Measurements from ENCODE around the gene UTY.

The UTY gene

DNA sequence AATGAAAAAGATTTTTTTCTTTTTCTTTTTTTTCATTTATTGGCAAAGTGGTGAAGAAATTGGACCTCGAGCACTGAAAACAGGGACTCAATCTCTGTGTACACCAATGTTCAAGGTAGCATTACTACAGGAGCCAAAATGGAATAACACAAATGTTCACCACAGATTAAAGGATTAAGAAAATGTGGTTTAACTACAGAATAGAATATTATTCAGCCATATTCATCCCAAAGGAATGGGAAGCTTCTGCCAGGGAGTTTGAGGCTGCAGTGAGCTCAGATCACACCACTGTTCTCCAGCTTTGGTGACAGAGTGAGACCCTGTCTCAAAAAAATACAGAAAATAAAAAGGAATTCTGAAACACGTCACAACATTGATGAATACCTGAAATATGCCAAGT is 81.0 kb downstream of the UTY start:
- no peak for DNase-seq

DNA sequence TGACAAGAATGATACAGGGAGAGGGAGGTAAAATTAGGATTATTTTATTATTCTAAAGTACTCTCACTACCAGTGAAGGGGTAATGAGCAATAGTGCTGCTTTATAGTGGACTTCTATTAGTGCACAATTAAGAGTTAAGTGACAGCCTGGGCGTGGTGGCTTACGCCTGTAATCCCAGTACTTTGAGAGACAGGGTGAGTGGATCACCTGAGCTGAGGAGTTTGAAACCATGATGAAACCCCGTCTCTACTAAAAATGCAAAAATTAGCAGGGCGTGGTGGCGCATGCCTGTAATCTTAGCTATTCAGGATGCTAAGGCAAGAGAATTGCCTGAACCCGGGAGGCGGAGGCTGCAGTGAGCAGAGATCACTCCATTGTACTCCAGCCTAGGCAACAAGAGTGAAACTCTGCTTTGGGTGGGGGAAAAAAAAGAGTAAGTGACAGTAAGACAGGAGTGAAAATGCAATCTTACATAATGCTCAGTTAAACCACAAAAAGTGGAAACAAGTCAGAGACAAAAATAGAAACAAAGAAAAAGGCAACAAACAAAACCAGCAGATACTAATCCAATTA is 98.6 kb downstream of the UTY start:
- DNase-seq, result no peak

DNA sequence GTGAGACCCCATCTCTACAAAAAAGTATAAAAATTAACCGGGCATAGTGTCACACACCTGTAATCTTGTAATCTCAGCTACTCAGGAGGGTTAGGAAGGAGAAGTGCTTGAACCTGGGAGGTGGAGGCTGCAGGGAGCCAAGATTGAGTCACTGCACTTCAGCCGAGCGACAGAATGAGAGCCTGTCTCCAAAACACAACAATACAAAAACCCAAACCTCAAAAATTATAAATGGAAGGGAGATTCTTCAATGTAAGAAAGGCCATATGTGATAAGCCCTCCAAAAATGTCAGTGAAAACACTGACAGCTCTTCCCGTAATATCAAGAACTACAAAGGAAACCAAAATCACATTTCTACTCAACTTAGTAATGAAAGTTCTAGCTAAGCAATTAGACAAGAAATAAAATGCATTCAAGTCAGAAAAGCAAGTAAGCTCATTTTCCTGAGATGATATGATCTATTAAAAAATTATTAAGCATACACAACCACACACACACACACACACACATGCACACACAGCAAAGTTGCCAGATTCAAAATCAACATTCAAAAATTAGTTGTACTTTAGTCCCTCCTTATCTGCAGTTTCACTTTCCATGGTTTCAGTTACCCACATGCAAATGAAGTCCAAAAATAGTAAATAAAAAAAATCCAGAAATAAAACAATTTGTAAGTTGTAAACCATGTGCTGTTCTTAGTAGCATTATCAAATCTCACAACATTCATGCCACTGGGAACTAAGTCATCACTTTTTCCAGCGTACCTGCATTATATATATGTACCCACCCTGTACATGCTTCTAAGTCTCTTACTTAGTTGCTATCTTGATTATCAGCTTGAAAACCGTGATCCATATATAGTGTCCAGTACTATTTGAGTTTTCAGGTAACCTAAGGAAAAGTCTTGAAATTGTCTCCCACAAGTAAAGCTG is 108.7 kb downstream of the UTY start:
- no peak for DNase-seq

DNA sequence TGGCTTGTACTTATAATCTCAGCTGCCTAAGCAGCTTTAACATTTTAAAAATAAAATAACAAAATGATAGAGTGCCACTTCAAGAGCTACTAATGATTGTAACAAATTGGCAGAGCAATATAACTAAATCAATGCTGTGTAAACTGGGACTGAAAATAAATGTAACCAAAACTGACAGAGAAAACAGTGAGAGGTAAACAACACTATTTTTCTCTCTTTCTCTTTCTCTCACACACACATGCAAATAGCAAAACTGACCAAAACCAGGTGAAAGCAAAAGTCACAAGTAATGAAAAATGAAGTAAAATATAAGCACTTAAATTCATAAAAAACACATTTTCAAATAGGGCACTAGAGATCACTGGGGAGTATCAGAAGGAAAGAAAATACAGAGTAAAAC is 109.6 kb downstream of the UTY start:
- DNase-seq, result no peak

DNA sequence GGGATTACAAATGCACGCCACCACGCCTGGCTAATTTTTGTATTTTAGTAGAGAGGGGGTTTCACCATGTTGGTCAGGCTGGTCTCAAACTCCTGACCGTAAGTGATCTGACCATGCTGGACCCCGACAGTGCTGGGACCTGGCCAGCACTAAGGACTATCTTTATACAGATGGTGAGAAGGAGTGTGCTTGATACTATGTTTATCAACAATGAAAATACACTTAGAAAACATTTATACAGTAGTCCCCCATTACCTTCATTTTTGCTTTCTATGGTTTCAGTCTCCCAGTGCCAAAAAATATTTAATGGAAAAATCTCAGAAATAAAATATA is 111.4 kb downstream of the UTY start:
- no peak for DNase-seq

DNA sequence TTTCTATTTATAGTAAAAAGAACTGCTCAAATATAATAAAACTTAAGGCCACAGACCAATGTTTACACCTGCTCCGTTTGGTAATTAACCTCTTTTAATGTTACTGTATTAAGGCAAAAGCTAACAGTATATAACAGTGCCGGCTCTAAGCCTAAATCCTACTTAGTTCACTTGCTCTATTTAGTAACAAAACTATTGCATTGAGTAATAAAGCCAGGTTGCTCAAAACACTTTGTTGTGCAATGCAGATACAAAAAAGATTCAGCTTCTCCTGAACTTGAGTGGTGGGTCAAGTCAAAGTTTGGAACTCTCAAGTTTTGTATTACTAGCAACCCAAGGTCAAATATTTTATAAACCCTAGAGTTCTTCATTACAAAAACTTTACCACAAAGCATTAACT is 116.2 kb downstream of the UTY start:
- DNase-seq, result no peak

DNA sequence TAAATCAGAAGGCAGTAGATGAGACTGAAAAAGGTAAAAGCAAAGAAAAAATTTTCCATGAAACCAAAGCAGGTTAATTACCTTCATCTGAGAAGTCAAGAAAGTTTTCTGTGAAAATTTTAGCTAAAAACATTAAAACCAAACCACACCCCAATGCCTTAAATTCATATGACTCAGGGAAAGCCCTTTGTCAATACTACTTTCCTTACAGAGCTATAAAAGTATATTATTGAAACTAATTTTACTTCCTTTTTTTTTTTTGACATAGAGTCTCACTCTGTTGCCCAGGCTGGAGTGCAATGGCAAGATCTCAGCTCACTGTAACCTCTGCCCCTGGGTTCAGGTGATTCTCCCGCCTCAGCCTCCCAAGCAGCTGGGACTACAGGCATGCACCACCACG is 117.2 kb downstream of the UTY start:
- DNase-seq, result no peak

GRCh38 chrY:13361656-13362636 is 117.9 kb downstream of the UTY start:
- DNase-seq, result no peak

GRCh38 chrY:13351443-13351842 is 128.4 kb downstream of the UTY start:
- DNase-seq, result no peak

- no peak for DNase-seq
Measured at GRCh38 chrY:13347106-13347505, 132.7 kb downstream of the UTY start.

GRCh38 chrY:13345549-13345948 is 134.3 kb downstream of the UTY start:
- no peak for DNase-seq

DNA sequence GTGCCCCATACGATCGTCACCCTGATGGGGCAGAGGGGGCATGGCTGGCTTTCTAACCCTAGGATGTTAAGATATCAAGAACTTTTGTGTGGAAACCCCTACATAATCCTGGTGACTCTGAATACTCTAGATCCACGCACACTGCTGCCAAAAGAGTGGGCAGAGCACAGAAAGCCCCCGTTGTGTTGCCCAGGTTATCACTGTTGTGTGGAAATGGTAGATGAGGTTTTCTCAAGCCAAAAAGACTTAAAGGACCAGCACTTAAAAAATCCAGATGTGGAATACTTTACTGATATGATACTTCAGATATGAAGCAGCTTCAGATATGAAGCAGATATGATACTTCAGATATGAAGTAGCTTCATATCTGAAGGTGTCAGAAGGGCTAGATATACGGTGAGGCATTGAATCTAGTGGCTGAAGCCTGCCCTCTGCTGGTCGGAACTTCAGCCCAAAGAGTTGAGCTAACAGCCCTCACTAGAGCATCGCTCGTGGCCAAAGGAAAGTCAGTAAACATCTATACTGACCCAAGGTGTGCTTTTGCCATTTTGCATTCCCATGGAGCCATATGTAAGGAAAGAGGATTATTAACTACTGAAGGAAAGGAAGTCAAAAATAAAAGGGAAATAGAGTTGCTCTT is 136.4 kb downstream of the UTY start:
- peak; percentile 56 for DNase-seq

- no peak for DNase-seq
Measured at GRCh38 chrY:13339939-13340338, 139.9 kb downstream of the UTY start.

DNA sequence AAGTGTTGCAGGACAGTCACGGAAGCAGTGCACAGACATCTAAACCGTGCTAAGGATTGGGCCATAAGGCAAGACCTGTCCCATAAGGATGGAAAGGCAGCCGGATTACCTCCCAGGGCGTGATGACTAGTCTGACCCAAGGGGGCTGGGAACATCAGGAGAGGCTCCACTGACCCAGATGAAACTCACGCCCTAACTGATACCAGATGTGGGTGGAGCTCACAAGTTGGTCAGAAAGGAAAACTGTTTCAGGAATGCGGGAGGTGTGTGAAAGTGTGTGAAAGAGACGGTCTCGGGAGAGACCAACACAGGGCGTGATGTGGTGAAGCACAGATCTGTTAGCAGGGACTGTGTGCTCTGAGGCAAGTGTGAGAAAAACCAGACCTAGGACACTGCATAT is 140.5 kb downstream of the UTY start:
- no peak for DNase-seq

- DNase-seq, result no peak
Measured at GRCh38 chrY:13338711-13339110, 141.1 kb downstream of the UTY start.

DNA sequence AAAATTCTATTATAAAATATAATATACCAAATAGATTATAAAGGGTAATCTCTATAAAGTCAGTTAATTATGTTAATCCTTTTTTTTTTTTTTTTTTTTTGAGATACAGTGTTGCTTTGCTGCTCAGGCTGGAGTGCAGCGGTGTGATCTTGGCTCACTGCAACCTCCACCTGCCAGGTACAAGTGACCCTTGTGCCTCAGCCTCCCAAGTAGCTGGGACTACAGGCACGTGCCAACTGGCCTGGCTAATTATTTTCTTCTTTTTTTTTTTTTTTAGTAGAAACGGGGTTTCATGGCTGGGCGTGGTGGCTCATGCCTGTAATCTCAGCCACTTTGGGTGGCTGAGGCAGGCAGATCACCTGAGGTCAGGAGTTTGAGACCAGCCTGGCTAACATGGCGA is 141.9 kb downstream of the UTY start:
- DNase-seq, result no peak

GRCh38 chrY:13333791-13334190 is 146.0 kb downstream of the UTY start:
- DNase-seq, result no peak

- DNase-seq, result no peak
Measured at GRCh38 chrY:13330651-13331050, 149.2 kb downstream of the UTY start.

- no peak for DNase-seq
Measured at GRCh38 chrY:13312966-13313365, 166.9 kb downstream of the UTY start.

DNA sequence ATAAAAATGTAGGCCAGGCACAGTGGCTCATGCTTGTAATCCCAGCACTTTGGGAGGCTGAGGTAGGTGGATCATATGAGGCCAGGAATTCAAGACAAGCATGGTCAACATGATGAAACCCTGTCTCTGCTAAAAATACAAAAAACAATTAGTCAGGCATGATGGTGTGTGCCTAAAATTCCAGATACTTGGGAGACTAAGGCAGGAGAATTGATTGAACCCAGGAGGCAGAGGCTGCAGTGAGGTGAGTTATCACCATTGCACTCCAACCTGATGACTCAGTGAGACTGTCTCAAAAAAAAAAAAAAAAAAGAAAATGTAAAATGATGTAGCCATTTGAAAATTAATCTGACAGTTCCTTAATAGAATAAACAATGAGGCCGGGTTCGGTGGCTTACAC is 171.9 kb downstream of the UTY start:
- DNase-seq, result no peak

DNA sequence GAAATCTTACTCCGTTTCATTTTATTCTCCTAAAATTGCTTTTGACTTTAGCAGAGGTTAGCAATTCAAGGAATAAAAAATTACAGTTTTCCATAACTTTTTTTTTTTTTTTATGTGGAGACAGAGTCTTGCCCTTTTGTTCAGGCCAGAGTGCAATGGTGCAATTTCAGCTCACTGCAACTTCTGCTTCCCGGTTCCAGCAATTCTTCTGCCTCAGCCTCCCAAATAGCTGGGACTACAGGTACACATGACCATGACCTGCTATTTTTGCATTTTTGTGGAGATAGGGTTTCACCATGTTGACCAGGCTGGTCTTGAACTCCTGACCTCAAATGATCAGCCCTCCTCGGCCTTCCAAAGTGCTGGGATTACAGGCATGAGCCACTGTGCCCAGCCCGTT is 179.0 kb downstream of the UTY start:
- DNase-seq, result no peak

DNA sequence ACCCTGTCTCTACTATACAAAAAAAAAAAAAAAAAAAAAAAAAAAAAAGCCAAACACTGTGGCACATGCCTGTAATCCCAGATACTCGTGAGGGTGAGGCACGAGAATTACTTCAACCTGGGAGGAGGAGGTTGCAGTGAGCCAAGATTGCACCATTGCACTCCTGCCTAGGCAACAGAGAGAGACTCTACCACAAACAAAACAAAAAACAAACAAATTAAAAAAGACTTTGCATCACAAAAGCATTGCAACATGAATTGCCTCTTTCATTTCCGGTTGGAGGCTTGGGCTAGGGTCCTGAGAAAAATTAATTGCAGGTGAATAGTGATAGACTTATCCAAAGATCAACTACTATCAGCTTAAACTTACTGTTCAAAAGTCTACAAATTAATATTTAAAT is 180.4 kb downstream of the UTY start:
- DNase-seq, result no peak
